Activated naive CD8-positive, alpha-beta T cell treated with anti-CD3 and anti-CD28 coated beads, Interleukin-2, amount 10 ng/mL, durations not matched to agents 7 days and 5 days (primary cell): Measurements from ENCODE around the gene FAM83D. TPM values are rescaled to one million over a fixed set of nuclear protein-coding genes. Genes with fewer than 3 reads are reported as not detected.

ENCODE experiments used
- ATAC-seq: fragments of 150-1000 bp; cut with Tn5 transposase; one replicate; pipeline ENCODE4 v1.10.0; 2021; ENCODE audit warnings: low read depth, moderate library complexity
- POLR2A ChIA-PET: fragments of 350-600 bp; sonication (Branson Sonifier 250); formaldehyde crosslinking; loops from one replicate; lab custom pipeline; 2021; ENCODE audit warnings: antibody characterized with exemption; lab: Charles Lee
- DNase-seq: peaks from one replicate; pipeline ENCODE4 v3.0.0; 2021
- H3K27ac Mint-ChIP-seq: one replicate; pipeline ENCODE4 v1.8.0; 2022; ENCODE audit warnings: mild to moderate bottlenecking, mixed read lengths
- H3K27me3 Mint-ChIP-seq: one replicate; pipeline ENCODE4 v1.8.0; 2022; ENCODE audit warnings: mild to moderate bottlenecking, moderate library complexity, mixed read lengths
- H3K36me3 Mint-ChIP-seq: one replicate; pipeline ENCODE4 v1.8.0; 2021; ENCODE audit warnings: mild to moderate bottlenecking, mixed read lengths
- H3K4me1 Mint-ChIP-seq: one replicate; pipeline ENCODE4 v1.8.0; 2021; ENCODE audit warnings: mixed read lengths
- H3K4me3 Mint-ChIP-seq: one replicate; pipeline ENCODE4 v1.8.0; 2022; ENCODE audit warnings: mild to moderate bottlenecking, moderate library complexity, mixed read lengths
- H3K9me3 Mint-ChIP-seq: one replicate; pipeline ENCODE4 v1.8.0; 2021; ENCODE audit warnings: mixed read lengths
- total RNA-seq, 2 experiments: library from RNA; stranded (reverse); gene quantifications; one replicate each; pipeline ENCODE4 v1.2.3, GENCODE V29; 2021

FAM83D gene
- total RNA-seq, 2 experiments from 2014 or later: 14.4 to 15.4 TPM

GRCh38 chr20:38930242-38930569, 4.0 kb downstream of the FAM83D start:
- peaks cover 17% of the 10 kb centered on the region for H3K36me3 Mint-ChIP-seq
- H3K4me3 Mint-ChIP-seq: peak overlapping the region; percentile 53
- H3K4me1 Mint-ChIP-seq: peaks cover 34% of the 10 kb centered on the region
- no peak for ATAC-seq
- H3K27ac Mint-ChIP-seq: no peak overlapping the region
- H3K9me3 Mint-ChIP-seq: no peaks in the 10 kb centered on the region
- H3K27me3 Mint-ChIP-seq: no peaks in the 10 kb centered on the region
- POLR2A ChIA-PET: interaction anchor here (1.8 kb wide), 1 partner anchor 32 kb away, joined by 10 read pairs; the partner anchor contains the start of gene DHX35
- DNase-seq: no peak

DNA sequence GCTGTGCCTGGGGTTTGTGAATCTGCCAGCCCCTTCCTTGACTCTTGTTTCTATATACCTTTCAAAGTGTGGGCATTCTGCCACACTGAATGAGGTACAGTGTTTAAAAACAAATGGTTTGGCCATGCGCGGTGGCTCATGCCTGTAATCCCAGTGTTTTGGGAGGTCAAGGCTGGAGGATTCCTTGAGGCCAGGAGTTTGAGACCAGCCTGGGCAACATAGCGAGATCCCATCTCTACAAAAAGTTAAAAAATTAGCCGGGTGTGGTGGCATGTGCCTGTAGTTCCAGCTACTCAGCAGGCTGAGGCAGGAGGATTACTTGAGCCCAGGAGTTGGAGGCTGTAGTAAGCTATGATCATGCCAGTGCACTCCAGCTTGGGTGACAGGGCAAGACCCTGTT, 5.8 kb downstream of the FAM83D start:
- ATAC-seq (no peak), DNase-seq (no peak)
- H3K27me3 Mint-ChIP-seq: no peaks in the 10 kb centered on the region
- no peaks in the 10 kb centered on the region for H3K9me3 Mint-ChIP-seq
- no peak overlapping the region for H3K27ac Mint-ChIP-seq
- peaks cover 35% of the 10 kb centered on the region for H3K4me1 Mint-ChIP-seq
- peaks cover 17% of the 10 kb centered on the region for H3K36me3 Mint-ChIP-seq
- POLR2A ChIA-PET: no interaction called here
- H3K4me3 Mint-ChIP-seq: no peak overlapping the region

DNA sequence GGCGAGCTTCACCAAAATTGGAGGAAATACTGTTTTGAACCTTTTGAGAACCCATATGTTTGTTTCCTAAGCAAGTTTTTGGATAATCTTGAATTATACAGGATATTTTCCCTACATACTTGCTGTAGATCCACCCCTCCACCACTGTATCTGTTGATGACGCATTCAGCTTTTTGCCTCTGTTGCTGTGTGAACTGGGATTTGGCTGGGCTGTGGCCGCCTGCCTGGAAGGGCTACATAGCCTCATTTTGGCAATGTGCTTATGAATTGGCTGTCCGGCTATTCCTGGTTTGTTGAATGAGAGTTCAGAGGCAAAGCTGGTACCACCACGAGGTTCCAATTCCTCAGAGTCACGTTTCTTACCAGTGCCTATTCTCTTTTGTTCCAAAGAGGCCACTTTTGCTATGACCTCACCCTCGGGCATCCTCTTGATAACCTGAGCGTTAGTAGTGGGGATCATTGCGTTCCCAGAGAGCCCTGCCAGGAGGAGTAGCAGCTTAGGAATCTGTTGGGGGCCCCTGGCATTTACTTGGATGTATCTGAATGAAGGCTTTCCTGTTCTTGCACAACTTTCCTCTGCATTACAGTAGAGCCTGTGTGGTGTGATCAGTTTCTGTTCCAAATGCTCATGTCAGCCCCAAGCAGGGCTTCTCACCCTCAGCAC, 6.4 kb downstream of the FAM83D start:
- Mint-ChIP-seq H3K9me3 (no peaks in the 10 kb centered on the region), H3K4me1 (peaks cover 37% of the 10 kb centered on the region), H3K27me3 (no peaks in the 10 kb centered on the region), H3K27ac (peak overlapping the region; percentile 28), H3K4me3 (no peak overlapping the region), H3K36me3 (peaks cover 19% of the 10 kb centered on the region)
- ATAC-seq: no peak
- DNase-seq: no peak
- POLR2A ChIA-PET: no interaction called here

- DNase-seq (no peak), ATAC-seq (no peak)
- Mint-ChIP-seq H3K27ac (no peak overlapping the region), H3K4me3 (no peak overlapping the region), H3K9me3 (no peaks in the 10 kb centered on the region), H3K4me1 (peaks cover 36% of the 10 kb centered on the region), H3K36me3 (peaks cover 19% of the 10 kb centered on the region), H3K27me3 (no peaks in the 10 kb centered on the region)
- POLR2A ChIA-PET: no interaction called here
These were observed 8.3 kb downstream of the FAM83D start for GRCh38 chr20:38934530-38934929.

- POLR2A ChIA-PET: no interaction called here
These were observed 9.1 kb downstream of the FAM83D start for GRCh38 chr20:38935285-38935684.

GRCh38 chr20:38935967-38936407, 9.8 kb downstream of the FAM83D start:
- Mint-ChIP-seq H3K9me3 (no peaks in the 10 kb centered on the region), H3K4me1 (peaks cover 32% of the 10 kb centered on the region), H3K36me3 (peaks cover 21% of the 10 kb centered on the region), H3K4me3 (no peak overlapping the region), H3K27me3 (no peaks in the 10 kb centered on the region), H3K27ac (peak overlapping the region; percentile 38)
- ATAC-seq: no peak
- POLR2A ChIA-PET: no interaction called here
- no peak for DNase-seq

More at GRCh38 chr20:38935285-38935684, 9.1 kb downstream of the FAM83D start:
- no peaks in the 10 kb centered on the region for H3K9me3 Mint-ChIP-seq
- DNase-seq (no peak), ATAC-seq (no peak)
- H3K4me1 Mint-ChIP-seq: peaks cover 34% of the 10 kb centered on the region
- no peaks in the 10 kb centered on the region for H3K27me3 Mint-ChIP-seq
- H3K36me3 Mint-ChIP-seq: peaks cover 22% of the 10 kb centered on the region
- no peak overlapping the region for H3K4me3 Mint-ChIP-seq
- H3K27ac Mint-ChIP-seq: no peak overlapping the region

DNA sequence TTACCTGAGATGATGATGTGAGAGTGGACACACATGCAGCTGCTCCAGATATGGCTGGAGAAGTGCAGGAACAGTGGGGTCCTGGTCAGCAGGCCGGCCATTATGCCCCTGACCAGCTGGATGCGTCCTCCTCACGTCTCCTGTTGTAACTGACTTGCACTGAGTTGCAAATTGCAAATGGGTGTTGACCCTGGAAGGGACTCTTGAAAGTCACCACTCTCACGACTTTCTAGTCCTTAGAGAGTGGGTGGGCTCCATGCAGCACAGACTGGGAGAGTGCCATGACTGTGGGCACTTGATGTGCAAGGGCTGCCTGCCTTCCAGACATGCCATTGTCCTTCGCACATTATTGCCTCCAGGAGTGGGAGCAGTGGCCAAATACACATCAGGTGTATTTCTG, 10.8 kb downstream of the FAM83D start:
- peaks cover 22% of the 10 kb centered on the region for H3K36me3 Mint-ChIP-seq
- H3K4me1 Mint-ChIP-seq: peaks cover 28% of the 10 kb centered on the region
- ATAC-seq: no peak
- no peaks in the 10 kb centered on the region for H3K9me3 Mint-ChIP-seq
- no peak overlapping the region for H3K27ac Mint-ChIP-seq
- POLR2A ChIA-PET: no interaction called here
- H3K27me3 Mint-ChIP-seq: no peaks in the 10 kb centered on the region
- no peak overlapping the region for H3K4me3 Mint-ChIP-seq
- no peak for DNase-seq

DNA sequence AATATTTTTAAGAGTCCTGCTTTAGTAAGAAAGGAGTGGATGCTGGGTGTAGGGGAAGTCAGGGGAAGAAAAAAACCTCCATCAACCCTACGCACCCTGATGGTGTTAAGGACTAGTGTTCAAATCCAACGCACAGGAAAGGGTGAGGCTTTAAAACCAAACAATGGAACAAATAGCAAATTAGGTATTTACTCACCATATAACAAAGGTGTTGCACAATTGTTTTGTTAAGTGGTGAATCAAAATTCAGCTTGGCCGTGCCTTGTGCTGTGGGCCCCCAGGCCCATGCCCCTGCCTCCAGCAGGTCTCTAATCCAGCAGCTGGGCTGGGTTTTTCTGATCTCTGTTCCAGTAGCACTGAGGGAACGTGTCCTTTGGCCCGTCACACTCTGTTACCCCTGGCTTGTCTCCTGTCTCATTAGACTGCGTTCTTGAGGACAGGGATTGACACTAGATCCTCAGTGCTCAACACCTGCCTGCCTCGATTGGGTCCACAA, 11.8 kb downstream of the FAM83D start:
- peaks cover 30% of the 10 kb centered on the region for H3K36me3 Mint-ChIP-seq
- DNase-seq: no peak
- ATAC-seq: no peak
- H3K4me3 Mint-ChIP-seq: no peak overlapping the region
- no peaks in the 10 kb centered on the region for H3K27me3 Mint-ChIP-seq
- POLR2A ChIA-PET: no interaction called here
- H3K4me1 Mint-ChIP-seq: peaks cover 22% of the 10 kb centered on the region
- no peak overlapping the region for H3K27ac Mint-ChIP-seq
- H3K9me3 Mint-ChIP-seq: no peaks in the 10 kb centered on the region

DNA sequence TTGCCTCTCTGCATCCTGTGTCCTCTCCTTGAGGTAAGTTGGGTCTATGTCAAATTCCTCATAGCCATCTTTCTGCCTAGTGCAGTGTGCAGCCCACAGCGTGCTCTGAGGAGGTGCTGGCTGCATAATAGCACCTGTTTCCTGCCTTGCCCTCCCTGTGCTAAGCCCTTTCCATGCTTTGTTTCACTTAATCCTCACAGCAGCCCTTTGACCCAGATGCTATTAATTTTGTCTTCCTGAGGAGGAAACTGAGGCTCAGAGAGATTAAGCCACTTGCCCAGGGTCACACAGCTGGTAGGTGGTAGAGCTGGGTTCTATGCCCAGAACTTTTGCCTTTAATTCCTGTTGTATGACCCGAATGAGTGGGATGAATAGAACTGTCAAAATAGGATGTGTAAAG, 13.5 kb downstream of the FAM83D start:
- H3K27ac Mint-ChIP-seq: no peak overlapping the region
- POLR2A ChIA-PET: no interaction called here
- DNase-seq (no peak), ATAC-seq (no peak)
- no peaks in the 10 kb centered on the region for H3K27me3 Mint-ChIP-seq
- H3K4me1 Mint-ChIP-seq: peaks cover 20% of the 10 kb centered on the region
- H3K4me3 Mint-ChIP-seq: no peak overlapping the region
- no peaks in the 10 kb centered on the region for H3K9me3 Mint-ChIP-seq
- peaks cover 32% of the 10 kb centered on the region for H3K36me3 Mint-ChIP-seq

DNA sequence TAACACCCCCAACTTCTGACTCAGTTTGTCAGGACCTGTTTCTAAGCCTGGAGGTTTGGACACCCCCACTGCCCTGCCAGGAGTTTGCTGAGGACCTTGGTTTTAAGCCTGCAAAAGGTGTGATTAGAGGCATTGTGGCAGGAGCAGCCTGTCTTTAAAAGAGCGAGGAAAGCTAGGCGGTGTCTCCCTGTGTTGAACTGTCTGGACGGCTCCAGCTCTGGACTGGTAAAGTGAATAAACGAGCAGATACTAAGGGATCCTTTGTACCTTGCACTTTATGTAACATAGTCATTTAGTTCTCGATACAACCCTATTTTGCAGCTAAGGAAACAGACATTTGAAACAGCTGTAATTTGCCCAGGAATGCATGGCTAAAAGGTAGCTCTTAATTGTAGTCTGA, 14.4 kb downstream of the FAM83D start:
- DNase-seq: no peak
- peaks cover 34% of the 10 kb centered on the region for H3K36me3 Mint-ChIP-seq
- no peak overlapping the region for H3K4me3 Mint-ChIP-seq
- peaks cover 20% of the 10 kb centered on the region for H3K4me1 Mint-ChIP-seq
- POLR2A ChIA-PET: no interaction called here
- H3K27ac Mint-ChIP-seq: no peak overlapping the region
- no peaks in the 10 kb centered on the region for H3K9me3 Mint-ChIP-seq
- no peaks in the 10 kb centered on the region for H3K27me3 Mint-ChIP-seq
- no peak for ATAC-seq

DNA sequence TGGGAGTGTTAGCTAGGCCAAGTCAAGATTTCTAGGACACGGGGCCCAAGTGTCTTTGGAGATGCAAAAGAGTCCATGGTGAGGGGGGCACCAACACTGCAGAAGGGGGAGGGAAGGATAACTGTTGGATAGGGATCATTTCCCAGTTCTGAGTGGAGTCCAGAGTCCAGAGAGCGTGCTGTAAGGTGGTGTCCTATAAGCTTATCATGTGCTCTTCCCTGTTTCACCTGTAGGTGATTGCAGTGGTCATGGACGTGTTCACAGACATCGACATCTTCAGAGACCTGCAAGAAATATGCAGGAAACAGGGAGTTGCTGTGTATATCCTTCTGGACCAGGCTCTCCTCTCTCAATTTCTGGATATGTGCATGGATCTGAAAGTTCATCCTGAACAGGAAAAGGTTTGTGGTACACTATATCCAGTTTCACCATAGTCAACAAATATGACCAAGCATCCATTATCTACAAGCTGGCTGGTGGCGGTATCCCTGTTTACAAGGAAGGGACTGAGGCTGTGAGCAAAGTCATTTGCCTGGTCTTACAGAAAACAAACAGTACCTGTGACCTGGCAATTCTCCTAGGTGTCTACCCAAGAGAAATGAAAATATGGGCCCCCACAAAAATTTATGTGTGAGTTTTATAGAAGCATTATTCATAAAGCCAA, 15.6 kb downstream of the FAM83D start:
- no peaks in the 10 kb centered on the region for H3K9me3 Mint-ChIP-seq
- no peak for ATAC-seq
- POLR2A ChIA-PET: no interaction called here

DNA sequence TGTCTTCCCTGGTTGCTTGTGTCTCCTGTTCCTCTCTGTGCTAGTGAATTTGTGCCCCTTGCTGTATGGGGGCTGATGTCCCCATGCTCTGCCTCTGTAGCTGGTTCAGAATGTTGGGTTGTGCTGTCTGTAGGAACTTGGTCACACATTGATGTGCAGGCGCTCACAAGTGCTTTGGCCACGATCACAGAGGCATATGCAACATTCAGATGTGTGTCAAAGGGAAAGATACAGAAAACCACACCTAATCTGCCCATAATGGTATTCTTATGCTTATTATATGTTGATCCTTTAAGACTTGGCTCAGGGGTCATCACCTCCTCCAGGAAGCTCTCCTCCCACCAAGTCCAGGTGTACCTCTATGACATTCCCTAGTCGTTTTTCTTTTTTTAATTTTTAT, 18.8 kb downstream of the FAM83D start:
- no peaks in the 10 kb centered on the region for H3K4me1 Mint-ChIP-seq
- ATAC-seq: no peak
- POLR2A ChIA-PET: no interaction called here
- no peak overlapping the region for H3K27ac Mint-ChIP-seq
- peaks cover 47% of the 10 kb centered on the region for H3K36me3 Mint-ChIP-seq
- no peak overlapping the region for H3K4me3 Mint-ChIP-seq
- no peaks in the 10 kb centered on the region for H3K27me3 Mint-ChIP-seq
- no peaks in the 10 kb centered on the region for H3K9me3 Mint-ChIP-seq
- no peak for DNase-seq

More for the DNA sequence above, 15.6 kb downstream of the FAM83D start:
- no peak for DNase-seq
- Mint-ChIP-seq H3K27me3 (no peaks in the 10 kb centered on the region), H3K27ac (no peak overlapping the region), H3K4me3 (no peak overlapping the region), H3K4me1 (peaks cover 17% of the 10 kb centered on the region), H3K36me3 (peaks cover 42% of the 10 kb centered on the region)

DNA sequence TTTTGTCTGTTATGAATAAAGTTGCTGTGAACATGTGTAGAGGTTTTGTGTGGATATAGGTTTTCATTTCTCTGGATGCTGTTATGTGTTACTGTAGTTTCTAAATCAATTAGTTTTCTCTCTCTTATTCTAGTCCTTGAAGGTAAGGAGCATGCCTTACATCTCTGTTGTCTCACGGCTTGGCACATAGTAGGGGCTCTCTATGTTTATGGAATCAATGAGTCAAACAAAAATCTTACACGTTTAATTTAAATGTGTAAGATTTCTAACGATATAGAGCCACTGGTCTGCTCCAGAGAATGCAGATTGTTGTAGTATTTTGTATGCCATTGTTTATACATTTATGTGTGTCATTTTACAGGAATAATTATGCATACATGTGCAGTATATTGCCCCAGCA, 20.6 kb downstream of the FAM83D start:
- Mint-ChIP-seq H3K36me3 (peaks cover 52% of the 10 kb centered on the region), H3K9me3 (no peaks in the 10 kb centered on the region), H3K27me3 (no peaks in the 10 kb centered on the region), H3K4me3 (no peak overlapping the region), H3K27ac (no peak overlapping the region), H3K4me1 (no peaks in the 10 kb centered on the region)
- POLR2A ChIA-PET: interaction anchor here (0.5 kb wide), 1 partner anchor 9 kb away, joined by 3 read pairs; no protein-coding TSS in a partner anchor
- ATAC-seq (no peak), DNase-seq (no peak)

DNA sequence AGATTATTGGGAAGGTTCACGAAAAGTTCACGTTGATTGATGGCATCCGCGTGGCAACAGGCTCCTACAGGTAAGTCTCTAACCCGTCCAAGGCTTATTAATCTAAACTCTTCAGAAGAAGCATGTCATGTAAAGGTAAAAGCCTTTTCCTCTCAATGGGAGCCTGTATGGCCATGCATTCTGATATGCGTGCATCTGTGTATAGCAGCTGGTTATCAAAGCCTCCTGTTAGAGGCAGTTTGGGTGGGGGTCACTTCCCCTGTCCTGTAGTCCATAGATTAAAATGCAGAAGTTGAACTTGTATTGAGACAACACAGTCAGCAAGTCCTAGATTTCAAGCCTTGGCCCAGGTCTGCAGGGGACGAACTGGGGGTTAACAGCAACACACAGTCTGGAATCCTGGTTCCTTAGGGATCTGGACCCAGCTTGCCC, 21.7 kb downstream of the FAM83D start:
- ATAC-seq (no peak), DNase-seq (no peak)
- Mint-ChIP-seq H3K27ac (no peak overlapping the region), H3K4me1 (no peaks in the 10 kb centered on the region), H3K9me3 (no peaks in the 10 kb centered on the region), H3K4me3 (no peak overlapping the region), H3K27me3 (no peaks in the 10 kb centered on the region), H3K36me3 (peaks cover 50% of the 10 kb centered on the region)
- POLR2A ChIA-PET: no interaction called here
